Neuronal stem cell (in vitro differentiated cells): ENCODE results near the gene MAPK10.

Experiments used
- DNase-seq: peaks from one replicate; pipeline ENCODE4 v3.0.0-alpha.2; 2013; ENCODE audit warnings: low spot score
- H2AFZ ChIP-seq: one replicate; pipeline ENCODE4 v1.6.1; 2013; ENCODE audit warnings: mild to moderate bottlenecking, low read length, inconsistent platforms
- H2AK5ac ChIP-seq: 2 replicates; pipeline ENCODE4 v1.6.1; 2013; ENCODE audit warnings: low read depth, mild to moderate bottlenecking, inconsistent platforms, low read length, moderate library complexity, mixed read lengths
- H2BK120ac ChIP-seq: 2 replicates; pipeline ENCODE4 v1.6.1; 2013; ENCODE audit warnings: low read depth, mild to moderate bottlenecking, inconsistent platforms, low read length, moderate library complexity, mixed read lengths
- H2BK12ac ChIP-seq: one replicate; pipeline ENCODE4 v1.6.1; 2013; ENCODE audit warnings: low read length, inconsistent platforms
- H2BK15ac ChIP-seq: 2 replicates; pipeline ENCODE4 v1.6.1; 2013; ENCODE audit warnings: mild to moderate bottlenecking, low read length, inconsistent platforms, mixed read lengths
- H2BK5ac ChIP-seq: one replicate; pipeline ENCODE4 v1.6.1; 2013; ENCODE audit warnings: inconsistent platforms, mild to moderate bottlenecking, low read length, moderate library complexity
- H3K14ac ChIP-seq: one replicate; pipeline ENCODE4 v1.6.1; 2013; ENCODE audit warnings: low read length, inconsistent platforms
- H3K18ac ChIP-seq: 2 replicates; pipeline ENCODE4 v1.6.1; 2013; ENCODE audit warnings: low read length, inconsistent platforms
- H3K23ac ChIP-seq: 2 replicates; pipeline ENCODE4 v1.6.1; 2013; ENCODE audit warnings: low read depth, mild to moderate bottlenecking, mixed read lengths, low read length, inconsistent platforms; ENCODE audit not compliant: poor library complexity
- H3K27ac ChIP-seq: replicated peaks from 3 replicates; pipeline ENCODE4 v1.5.1; 2013; ENCODE audit warnings: low read length, inconsistent platforms
- H3K27me3 ChIP-seq, 3 experiments: 2 replicates each; pipeline ENCODE4 v1.6.1; 2013; ENCODE audit warnings: low read length in 3 of 3, mild to moderate bottlenecking in 2 of 3, inconsistent platforms in 1 of 3, low read depth in 1 of 3, mixed read lengths in 1 of 3, moderate library complexity in 1 of 3; ENCODE audit not compliant: control insufficient read depth in 3 of 3, insufficient read depth in 3 of 3
- H3K36me3 ChIP-seq, 2 donors: replicated peaks in 1 of 2; 2 replicates each; pipeline ENCODE4 v1.6.1; 2013; ENCODE audit warnings: low read length in 2 of 2; ENCODE audit not compliant: control insufficient read depth in 2 of 2, insufficient read depth in 2 of 2
- H3K4ac ChIP-seq: 2 replicates; pipeline ENCODE4 v1.6.1; 2013; ENCODE audit warnings: inconsistent platforms, mild to moderate bottlenecking, low read length, moderate library complexity
- H3K4me1 ChIP-seq, 2 donors: 1 replicate in 1 of 2; 2 replicates in 1 of 2; pipeline ENCODE4 v1.6.1; 2013; ENCODE audit warnings: low read length in 2 of 2, low read depth in 1 of 2; ENCODE audit not compliant: control insufficient read depth in 2 of 2, insufficient read depth in 1 of 2
- H3K4me2 ChIP-seq: one replicate; pipeline ENCODE4 v1.6.1; 2013; ENCODE audit warnings: mild to moderate bottlenecking, low read length, inconsistent platforms; ENCODE audit not compliant: insufficient read depth, poor library complexity, severe bottlenecking
- H3K4me3 ChIP-seq, 2 donors: 2 replicates each; pipeline ENCODE4 v1.5.1; 2013; ENCODE audit warnings: low read length in 2 of 2, mild to moderate bottlenecking in 2 of 2, inconsistent platforms in 1 of 2, moderate library complexity in 1 of 2
- H3K79me1 ChIP-seq: one replicate; pipeline ENCODE4 v1.6.1; 2013; ENCODE audit warnings: low read depth, mild to moderate bottlenecking, inconsistent platforms, low read length, moderate library complexity
- H3K9ac ChIP-seq: one replicate; pipeline ENCODE4 v1.6.1; 2013; ENCODE audit warnings: mild to moderate bottlenecking, low read depth, low read length, inconsistent platforms; ENCODE audit not compliant: poor library complexity
- H3K9me3 ChIP-seq, 2 donors: replicated peaks in 1 of 2; 2 replicates each; pipeline versions ENCODE3 to v1.6.1; 2013; ENCODE audit warnings: low read length in 2 of 2, mild to moderate bottlenecking in 2 of 2, inconsistent platforms in 1 of 2, low read depth in 1 of 2, mixed read lengths in 1 of 2, moderate library complexity in 1 of 2; ENCODE audit not compliant: control insufficient read depth in 2 of 2, insufficient read depth in 1 of 2
- H4K8ac ChIP-seq: one replicate; pipeline ENCODE4 v1.6.1; 2013; ENCODE audit warnings: low read depth, mild to moderate bottlenecking, inconsistent platforms, low read length, moderate library complexity
- H4K91ac ChIP-seq: one replicate; pipeline ENCODE4 v1.6.1; 2013; ENCODE audit warnings: low read length, low read depth, mild to moderate bottlenecking, inconsistent platforms; ENCODE audit not compliant: poor library complexity
- WGBS, 2 donors: extraction: QIAGEN DNeasy Blood & Tissue Kit; methylation state at CpG; one replicate each; pipeline ENCODE4 v1.1.7; 2013; ENCODE audit warnings: missing lambda C conversion rate in 2 of 2, mixed read lengths in 1 of 2; ENCODE audit not compliant: insufficient read length in 2 of 2, insufficient replicate concordance in 1 of 2; ENCODE audit errors: extremely low coverage in 2 of 2; 5-methylcytosine and 5-hydroxymethylcytosine counted together

Gene MAPK10

GRCh38 chr4:86096373-86096772 is 263.5 kb downstream of the MAPK10 start:
- Histone ChIP-seq H3K23ac (no peak overlapping the region), H3K4me2 (no peak overlapping the region), H4K8ac (no peak overlapping the region), H3K4ac (no peak overlapping the region), H2BK15ac (no peak overlapping the region), H3K36me3 (peaks cover 1 to 82% of the 10 kb centered on the region in 2 donors), H3K4me1 (peaks cover 0 to 2% of the 10 kb centered on the region in 2 donors), H2BK12ac (no peak overlapping the region), H3K79me1 (no peaks in the 10 kb centered on the region), H2BK5ac (no peak overlapping the region), H3K9me3 (no peaks in the 10 kb centered on the region), H3K14ac (no peak overlapping the region), H3K27ac (no peak overlapping the region), H2AK5ac (no peak overlapping the region), H2BK120ac (no peak overlapping the region), H2AFZ (no peak overlapping the region), H3K4me3 (no peak overlapping the region), H3K18ac (no peak overlapping the region), H3K9ac (no peak overlapping the region), H4K91ac (no peak overlapping the region), H3K27me3 (no peaks in the 10 kb centered on the region)
- WGBS, 2 donors: no CpG with 5 or more reads among the region's 2 CpGs
- no peak for DNase-seq

GRCh38 chr4:86092684-86093083 is 267.2 kb downstream of the MAPK10 start:
- Histone ChIP-seq H3K79me1 (no peaks in the 10 kb centered on the region), H3K4me2 (no peak overlapping the region), H2BK120ac (no peak overlapping the region)

GRCh38 chr4:86091201-86091600 is 268.7 kb downstream of the MAPK10 start:
- Histone ChIP-seq H3K4me1 (no peaks in the 10 kb centered on the region), H4K8ac (no peak overlapping the region), H2BK120ac (no peak overlapping the region), H2AK5ac (no peak overlapping the region), H3K36me3 (peaks cover 0 to 73% of the 10 kb centered on the region in 2 donors), H3K27me3 (no peaks in the 10 kb centered on the region), H2BK5ac (no peak overlapping the region), H4K91ac (no peak overlapping the region), H2BK12ac (no peak overlapping the region), H3K79me1 (no peaks in the 10 kb centered on the region), H2BK15ac (no peak overlapping the region), H3K9ac (no peak overlapping the region), H3K27ac (no peak overlapping the region), H3K4me2 (no peak overlapping the region), H3K23ac (no peak overlapping the region), H3K4me3 (no peak overlapping the region), H3K18ac (no peak overlapping the region), H3K4ac (no peak overlapping the region), H2AFZ (no peak overlapping the region), H3K9me3 (no peaks in the 10 kb centered on the region), H3K14ac (no peak overlapping the region)
- DNase-seq: no peak

More at GRCh38 chr4:86092684-86093083, 267.2 kb downstream of the MAPK10 start:
- no peak for DNase-seq
- Histone ChIP-seq H3K27me3 (no peaks in the 10 kb centered on the region), H2AK5ac (no peak overlapping the region), H2BK5ac (no peak overlapping the region), H3K36me3 (peaks cover 0 to 76% of the 10 kb centered on the region in 2 donors), H4K91ac (no peak overlapping the region), H3K4ac (no peak overlapping the region), H3K9ac (no peak overlapping the region), H4K8ac (no peak overlapping the region), H2BK15ac (no peak overlapping the region), H3K14ac (no peak overlapping the region), H3K9me3 (no peaks in the 10 kb centered on the region), H2AFZ (no peak overlapping the region), H3K23ac (no peak overlapping the region), H2BK12ac (no peak overlapping the region), H3K27ac (no peak overlapping the region), H3K18ac (no peak overlapping the region), H3K4me3 (no peak overlapping the region), H3K4me1 (no peaks in the 10 kb centered on the region)

GRCh38 chr4:86089781-86090323 is 270.0 kb downstream of the MAPK10 start:
- Histone ChIP-seq H2AFZ (no peak overlapping the region), H3K9ac (no peak overlapping the region), H2BK12ac (no peak overlapping the region), H3K27me3 (no peaks in the 10 kb centered on the region), H4K91ac (no peak overlapping the region), H3K18ac (no peak overlapping the region), H3K4me1 (no peaks in the 10 kb centered on the region), H3K79me1 (no peaks in the 10 kb centered on the region), H3K4me3 (no peak overlapping the region), H3K4me2 (no peak overlapping the region), H3K9me3 (peaks cover 0 to 3% of the 10 kb centered on the region in 2 donors), H2BK5ac (no peak overlapping the region), H3K4ac (no peak overlapping the region), H2AK5ac (no peak overlapping the region), H2BK15ac (no peak overlapping the region), H3K36me3 (peaks cover 2 to 70% of the 10 kb centered on the region in 2 donors), H2BK120ac (no peak overlapping the region), H3K23ac (no peak overlapping the region), H4K8ac (no peak overlapping the region), H3K27ac (no peak overlapping the region), H3K14ac (no peak overlapping the region)
- no CpG with 5 or more reads among the region's 2 CpGs for WGBS, 2 donors
- no peak for DNase-seq
